AG04450 (cell line): ENCODE measurements around the gene IFI44L. TPM values are rescaled to one million over a fixed set of nuclear protein-coding genes. Genes with fewer than 3 reads are reported as not detected.

Experiments
- CTCF ChIA-PET: fragments of 300-600, 350-600 bp; formaldehyde crosslinking; extraction: SDS; loops from one replicate; lab custom pipeline; 2022; ENCODE audit warnings: antibody characterized with exemption, inconsistent platforms; lab: Charles Lee
- POLR2A ChIA-PET: fragments of 350-600 bp; formaldehyde crosslinking; extraction: SDS; loops from one replicate; lab custom pipeline; 2021; ENCODE audit warnings: antibody characterized with exemption, inconsistent platforms; lab: Yijun Ruan, JAX
- DNase-seq: peaks from one replicate; pipeline ENCODE4 v3.0.0-alpha.2; 2011; ENCODE audit warnings: low read depth, low spot score
- H3K27ac ChIP-seq: one replicate; pipeline ENCODE4 v1.5.1; 2012; ENCODE audit warnings: low read depth, low read length, control low read depth
- H3K27me3 ChIP-seq: one replicate; pipeline ENCODE4 v1.6.0; 2012; ENCODE audit warnings: low read length; ENCODE audit not compliant: control insufficient read depth, insufficient read depth
- H3K4me3 ChIP-seq: 2 replicates; pipeline ENCODE4 v1.5.1; 2011; ENCODE audit warnings: mild to moderate bottlenecking, low read depth, low read length, control low read depth
- H3K9me3 ChIP-seq: 2 replicates; pipeline ENCODE4 v1.5.1; 2012; ENCODE audit warnings: low read length; ENCODE audit not compliant: control insufficient read depth, insufficient read depth
- CTCF ChIP-seq: IDR thresholded peaks from 2 replicates; pipeline ENCODE4 v1.5.1; 2011; ENCODE audit warnings: low read depth, low read length, control low read depth, inconsistent platforms
- polyA plus RNA-seq: library from polyadenylated mRNA; depleted of rRNA; stranded (reverse); fragments of >200 nt; gene quantifications from 2 replicates; pipeline ENCODE4 v1.2.3, GENCODE V29; 2011

IFI44L gene
- polyA plus RNA-seq, 1 experiment, result 1.1 TPM

DNA sequence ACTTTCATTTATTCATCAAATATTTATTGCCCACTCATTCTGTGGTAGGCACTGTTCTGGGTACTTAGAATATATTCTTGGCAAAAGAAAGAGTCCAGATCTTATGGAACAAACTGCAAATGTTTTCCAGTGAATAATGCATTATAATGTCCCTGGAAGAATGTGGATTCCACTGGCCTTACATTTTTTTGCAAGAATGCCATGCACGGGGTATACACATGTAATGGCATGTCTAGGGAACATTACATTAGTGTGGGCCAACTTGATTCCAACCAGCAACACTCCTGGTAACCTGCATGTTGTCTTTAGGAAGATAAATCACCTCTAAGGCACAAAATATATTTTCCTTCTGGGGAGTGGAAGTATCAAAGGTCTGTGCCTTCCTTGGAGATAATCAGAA is 33.0 kb upstream of the IFI44L start:
- Histone ChIP-seq H3K27me3 (no peaks in the 10 kb centered on the region), H3K9me3 (no peaks in the 10 kb centered on the region), H3K4me3 (no peak overlapping the region), H3K27ac (no peak overlapping the region)
- DNase-seq, result no peak
- TF ChIP-seq CTCF, result no peak
- ChIA-PET POLR2A (no interaction called here), CTCF (interaction anchor here (1.1 to 1.6 kb wide), 2 partner anchors 254 to 442 kb away, joined by 3 to 6 read pairs; no protein-coding TSS in a partner anchor)

DNA sequence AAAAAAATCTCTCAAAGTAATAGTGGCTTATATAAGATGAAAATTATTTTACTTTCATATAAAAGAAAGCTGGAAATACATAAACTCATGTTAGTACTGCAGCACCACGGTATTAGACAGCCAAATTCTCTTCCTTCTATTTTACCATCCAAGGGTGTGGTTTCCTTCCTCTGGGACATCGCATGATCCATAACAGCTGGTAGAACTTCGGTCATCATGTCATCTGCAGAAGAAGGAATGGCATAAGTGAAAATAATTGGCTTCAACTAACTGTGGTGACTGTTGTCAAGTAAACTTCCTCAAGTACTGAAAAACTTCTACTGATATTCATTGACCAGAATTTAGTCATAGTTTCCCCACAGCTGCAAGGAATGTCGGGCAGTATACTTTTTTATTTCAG is 28.3 kb upstream of the IFI44L start:
- ChIA-PET CTCF (no interaction called here), POLR2A (no interaction called here)
- H3K4me3 ChIP-seq, result no peak overlapping the region
- DNase-seq, result no peak
- TF ChIP-seq CTCF, result no peak
- no peak overlapping the region for H3K27ac ChIP-seq
- H3K27me3 ChIP-seq, result no peaks in the 10 kb centered on the region
- peaks cover 4% of the 10 kb centered on the region; the same call in 1 of the 2 replicates for H3K9me3 ChIP-seq

GRCh38 chr1:78599294-78599693 is 21.0 kb upstream of the IFI44L start:
- H3K27me3 ChIP-seq, result no peaks in the 10 kb centered on the region
- ChIA-PET CTCF (interaction anchor here (0.5 to 5.5 kb wide), 5 partner anchors 8 to 467 kb away, joined by 3 to 49 read pairs (median 5); no protein-coding TSS in a partner anchor), POLR2A (no interaction called here)

GRCh38 chr1:78601068-78601467 is 19.2 kb upstream of the IFI44L start:
- no peaks in the 10 kb centered on the region for H3K27me3 ChIP-seq
- no peak for DNase-seq
- ChIA-PET POLR2A (no interaction called here), CTCF (interaction anchor here (0.9 to 5.5 kb wide), 4 partner anchors 16 to 472 kb away, joined by 3 to 49 read pairs (median 5); no protein-coding TSS in a partner anchor)
- H3K27ac ChIP-seq, result no peak overlapping the region
- H3K4me3 ChIP-seq, result no peak overlapping the region
- no peaks in the 10 kb centered on the region for H3K9me3 ChIP-seq
- TF ChIP-seq CTCF, result no peak

More at GRCh38 chr1:78599294-78599693, 21.0 kb upstream of the IFI44L start:
- Histone ChIP-seq H3K9me3 (peaks cover 4% of the 10 kb centered on the region; the same call in 1 of the 2 replicates), H3K27ac (no peak overlapping the region), H3K4me3 (no peak overlapping the region)
- no peak for TF ChIP-seq CTCF
- no peak for DNase-seq

DNA sequence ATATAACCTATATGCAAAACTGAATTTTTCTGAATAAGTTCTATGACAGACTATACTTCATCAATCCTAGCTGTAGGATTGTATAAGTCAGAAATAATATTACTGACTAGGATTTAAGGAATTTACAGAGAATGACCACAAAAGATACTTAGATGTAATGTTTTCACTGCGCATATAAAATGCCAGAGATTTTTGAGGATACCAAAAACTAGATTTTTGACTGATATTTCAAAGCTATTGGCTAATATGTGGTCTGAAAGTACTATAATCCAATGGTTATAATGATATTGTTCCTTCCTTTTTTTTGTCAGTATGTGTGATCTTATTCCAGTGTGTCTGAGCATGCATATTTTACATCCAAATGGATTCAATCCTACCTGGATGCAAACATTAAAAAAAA is 17.0 kb upstream of the IFI44L start:
- TF ChIP-seq CTCF, result no peak
- H3K4me3 ChIP-seq, result no peak overlapping the region
- H3K9me3 ChIP-seq, result no peaks in the 10 kb centered on the region
- no peak for DNase-seq
- ChIA-PET CTCF (interaction anchor here (0.6 to 5.5 kb wide), 4 partner anchors 14 to 473 kb away, joined by 3 to 49 read pairs (median 10); no protein-coding TSS in a partner anchor), POLR2A (no interaction called here)
- no peaks in the 10 kb centered on the region for H3K27me3 ChIP-seq
- no peak overlapping the region for H3K27ac ChIP-seq
